ENCODE data around the gene C1orf232. TPM values are rescaled to one million over a fixed set of nuclear protein-coding genes. Genes with fewer than 3 reads are reported as not detected.

The C1orf232 gene
- total and polyA plus RNA-seq, 2 donors (not counting 3 experiments of a cell fraction or from before 2014, with no cell fraction given) = not detected

- Histone ChIP-seq H3K9me3 (replicated peaks; ENCODE audit: control insufficient read depth, insufficient read depth, low read length) (no peaks in the 10 kb centered on the region), H3K9me1 (replicated peaks; ENCODE audit: control insufficient read depth, extremely low read depth, insufficient read depth, low read length) (peaks cover 2% of the 10 kb centered on the region), H3K27ac (ENCODE audit: insufficient read depth, low read depth, low read length) (no peak overlapping the region), H3K79me2 (ENCODE audit: control insufficient read depth, insufficient read depth, low read length) (no peaks in the 10 kb centered on the region), H3K4me3 (replicated peaks in 1 of 3; ENCODE audit: insufficient read depth in 1 of 3, low read depth in 1 of 3, low read length in 3 of 3) (no peak overlapping the region), H2AFZ (ENCODE audit: low read depth, low read length) (no peak overlapping the region), H3K27me3 (ENCODE audit: control insufficient read depth in 2 of 2, insufficient read depth in 2 of 2, low read length in 2 of 2) (no peaks in the 10 kb centered on the region), H3K36me3 (ENCODE audit: control insufficient read depth in 2 of 2, extremely low read depth in 1 of 2, insufficient read depth in 2 of 2, low read length in 2 of 2) (peaks cover 0 to 2% of the 10 kb centered on the region in 2 experiments), H3K4me2 (ENCODE audit: insufficient read depth, low read length) (no peak overlapping the region), H3K9ac (replicated peaks; ENCODE audit: extremely low read depth, insufficient read depth, low read length) (no peak overlapping the region), H3K4me1 (ENCODE audit: control insufficient read depth, extremely low read depth, insufficient read depth, low read length) (peaks cover 8% of the 10 kb centered on the region), H4K20me1 (replicated peaks; ENCODE audit: control insufficient read depth, extremely low read depth, insufficient read depth, low read length) (no peaks in the 10 kb centered on the region)
- intact Hi-C loops (cut with micrococcal nuclease) = no loop called here
- no peak for TF ChIP-seq JUN (IDR thresholded peaks at IDR 0.05; ENCODE audit: borderline replicate concordance, insufficient read depth, insufficient read length, low read depth)
- no peak for TF ChIP-seq GATA2 (IDR thresholded peaks at IDR 0.05; ENCODE audit: insufficient read depth, insufficient read length, low read depth, low read length)
- no peak for TF ChIP-seq POLR2AphosphoS5 (IDR thresholded peaks at IDR 0.05; ENCODE audit: insufficient read depth, low read depth, low read length)
- TF ChIP-seq FOS (IDR thresholded peaks at IDR 0.05; ENCODE audit: borderline replicate concordance, insufficient read depth, low read length) = no peak
- TF ChIP-seq EZH2 (IDR thresholded peaks at IDR 0.05; ENCODE audit: borderline replicate concordance, low read depth, low read length, severe bottlenecking) = no peak
- no peak for TF ChIP-seq CTCF (IDR thresholded peaks at IDR 0.05; ENCODE audit: extremely low read depth in 1 of 2, insufficient read depth in 1 of 2, low read depth in 1 of 2, low read length in 2 of 2)
- TF ChIP-seq MYC (IDR thresholded peaks at IDR 0.05; ENCODE audit: low read depth, low read length) = no peak
- TF ChIP-seq POLR2A (IDR thresholded peaks at IDR 0.05; ENCODE audit: low read depth, low read length) = no peak
- TF ChIP-seq MAX (IDR thresholded peaks at IDR 0.05; ENCODE audit: insufficient read depth, insufficient read length) = no peak
- ChIA-PET POLR2A (no interaction called here), CTCF (interaction anchor here (1.8 to 6.2 kb wide), 2 partner anchors 15 to 25 kb away, joined by 5 to 47 read pairs; no protein-coding TSS in a partner anchor)
- dilution Hi-C loops (cut with MboI; ENCODE audit: extremely low pct_ligation_motif_present, low sequenced_read_pairs) = no loop called here
- no TSS peak for BruUV-seq (replicated peaks)
- FAIRE-seq (no peak), DNase-seq (ENCODE audit: low read depth, low spot score) (no peak)
Measured at GRCh38 chr1:26119892-26120608, 48.7 kb downstream of the C1orf232 start.
